RCC 7860 (cell line): Measurements from ENCODE around the gene RNF34.
A peak's percentile ranks its signal among the peaks of the same experiment; 100 is the strongest.

Experiments
- DNase-seq: peaks from one replicate; pipeline ENCODE4 v3.0.0-alpha.2; 2015; ENCODE audit warnings: low spot score
- FAIRE-seq: peaks from 2 replicates; lab custom pipeline; 2012; peaks lifted over from hg19 to GRCh38; lab: Jason Lieb, UNC

Gene RNF34

DNA sequence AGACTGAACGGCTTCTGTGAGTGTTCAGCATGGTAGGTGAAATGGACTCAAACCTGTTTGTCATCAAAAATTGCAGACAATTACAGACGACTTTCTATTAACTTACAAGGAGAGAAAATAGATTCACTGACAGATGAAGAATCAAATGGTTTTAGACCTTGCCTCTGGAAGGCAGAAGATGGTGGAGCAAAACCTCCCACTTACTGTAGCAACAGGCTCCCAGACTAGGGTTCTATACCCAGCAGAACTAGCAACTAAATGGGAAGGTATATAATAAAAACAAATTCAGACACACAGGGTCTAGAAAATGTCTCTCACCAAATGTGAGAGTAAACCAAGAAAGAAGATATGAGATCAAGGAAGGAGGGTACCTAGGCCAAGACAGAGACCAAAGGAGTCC, 36.8 kb downstream of the RNF34 start:
- FAIRE-seq, result no peak
- DNase-seq, result no peak

DNA sequence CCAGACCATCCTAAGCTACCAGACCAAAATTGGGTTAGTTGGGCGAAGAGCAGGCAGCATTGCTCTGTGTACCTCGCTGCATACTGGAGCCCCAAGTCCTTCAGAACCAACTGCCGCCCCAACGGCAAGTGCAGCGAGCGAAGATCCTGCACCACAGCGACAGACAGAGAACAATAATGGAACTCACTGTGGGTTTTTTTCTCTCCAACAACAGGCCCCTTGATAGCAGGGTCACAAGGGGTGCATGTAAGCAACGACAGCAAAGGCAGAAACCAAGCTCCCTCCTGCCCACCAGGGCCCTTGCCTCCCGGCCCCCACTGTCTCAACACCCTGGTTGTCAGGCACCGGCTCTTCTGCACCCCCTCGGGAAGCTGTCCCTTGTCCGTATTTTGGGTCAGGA, 39.0 kb downstream of the RNF34 start:
- FAIRE-seq (no peak), DNase-seq (no peak)

DNA sequence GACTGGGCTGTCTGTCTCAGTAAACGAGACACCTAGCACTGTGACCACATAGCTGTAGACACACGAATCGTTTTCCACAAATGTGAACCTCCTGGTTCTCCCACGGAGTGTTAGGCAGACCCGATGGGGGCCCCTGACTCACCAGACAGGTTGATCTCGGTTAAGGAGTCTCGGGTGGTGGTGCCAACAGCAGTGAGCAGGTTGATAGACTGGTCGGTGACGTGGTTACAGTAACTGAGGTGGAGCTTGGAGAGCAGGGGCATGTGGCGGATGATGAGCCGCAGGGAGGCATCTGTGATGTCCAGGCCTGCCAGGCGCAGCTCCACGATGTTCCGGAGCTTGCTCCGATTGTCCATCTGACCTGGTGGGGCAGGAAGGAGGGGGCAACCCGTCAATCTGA, 39.8 kb downstream of the RNF34 start:
- FAIRE-seq, result no peak
- DNase-seq, result no peak

DNA sequence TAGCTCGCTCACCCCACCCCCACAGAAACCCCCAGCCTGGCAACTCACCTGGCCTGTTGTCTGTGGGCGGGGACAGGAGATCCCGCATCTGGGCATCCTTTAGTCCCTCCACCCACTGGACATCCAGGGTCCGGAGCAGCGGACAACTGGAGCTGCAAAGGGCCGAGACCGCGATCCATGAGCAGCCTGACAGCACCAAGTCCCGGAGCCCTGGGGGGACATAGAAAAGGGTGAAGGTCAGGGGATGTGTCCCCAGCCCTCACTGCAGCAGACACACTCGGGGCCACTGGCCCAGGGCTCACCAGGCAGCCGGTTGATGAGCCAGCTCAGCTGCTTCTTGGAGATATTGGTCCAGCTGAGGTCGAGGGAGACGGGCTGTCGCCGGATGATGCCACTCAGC, 40.9 kb downstream of the RNF34 start:
- FAIRE-seq, result no peak
- DNase-seq, result no peak

DNA sequence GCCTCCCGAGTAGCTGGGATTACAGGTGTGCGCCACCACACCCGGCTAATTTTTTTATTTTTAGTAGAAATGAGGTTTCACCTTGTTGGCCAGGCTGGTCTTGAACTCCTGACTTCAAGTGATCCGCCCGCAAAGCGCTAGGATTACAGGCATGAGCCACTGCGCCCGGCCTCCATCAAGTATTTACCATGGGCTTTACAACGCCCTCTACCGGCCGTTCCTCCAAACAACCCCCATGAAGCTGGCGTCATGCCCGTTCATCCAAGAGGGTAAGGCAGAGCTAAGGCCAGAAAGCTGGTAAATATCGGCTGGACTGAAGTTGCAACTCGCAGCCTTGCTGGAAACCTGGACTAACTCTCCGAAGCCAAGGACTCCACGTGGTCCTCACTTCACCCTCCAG, 41.6 kb downstream of the RNF34 start:
- DNase-seq (no peak), FAIRE-seq (no peak)

DNA sequence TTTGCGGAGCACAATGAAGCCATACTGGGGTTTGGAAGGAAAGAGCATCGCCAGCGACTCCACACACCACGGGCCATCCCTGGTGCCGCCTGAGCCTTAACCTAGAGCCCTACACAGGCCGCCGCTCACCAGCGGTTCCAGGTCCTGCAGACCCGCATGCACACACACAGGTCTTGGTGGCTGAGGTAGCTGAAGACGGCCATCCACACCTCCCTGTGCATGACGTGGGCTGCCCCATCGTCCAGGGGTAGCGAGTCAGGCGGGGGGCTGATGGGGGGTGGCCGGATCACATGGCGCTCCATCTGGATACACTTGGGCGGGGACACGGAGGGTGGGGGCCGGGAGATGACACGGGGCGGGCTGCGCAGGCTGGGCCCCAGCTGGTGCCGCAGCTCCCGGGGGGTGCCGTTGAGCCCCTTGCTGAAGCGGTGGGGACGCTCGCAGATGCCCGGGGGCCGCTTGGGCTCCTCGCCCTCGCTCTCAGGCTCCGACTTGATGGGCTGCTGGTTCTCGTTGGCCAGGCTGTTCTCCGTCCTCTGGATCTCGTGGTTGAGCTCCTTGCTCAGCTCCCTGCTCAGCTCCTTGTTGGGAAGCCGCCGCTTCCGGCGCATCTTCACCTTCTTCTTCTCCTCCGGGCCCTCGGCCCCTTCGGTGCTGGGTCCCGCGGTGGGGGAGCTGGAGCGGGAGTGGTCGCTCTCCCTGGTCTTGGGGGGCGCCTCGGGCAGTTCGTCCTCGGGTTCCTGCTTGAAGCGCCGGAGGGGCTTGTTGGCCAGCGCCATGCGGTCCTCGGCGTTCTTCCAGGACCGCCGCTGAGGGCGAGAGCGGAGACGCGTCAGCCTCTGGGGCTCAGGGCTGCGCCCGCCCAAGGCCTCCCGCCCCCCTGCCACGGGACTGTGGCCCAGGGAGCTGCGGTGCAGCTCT, 42.4 kb downstream of the RNF34 start:
- DNase-seq (no peak), FAIRE-seq (no peak)

DNA sequence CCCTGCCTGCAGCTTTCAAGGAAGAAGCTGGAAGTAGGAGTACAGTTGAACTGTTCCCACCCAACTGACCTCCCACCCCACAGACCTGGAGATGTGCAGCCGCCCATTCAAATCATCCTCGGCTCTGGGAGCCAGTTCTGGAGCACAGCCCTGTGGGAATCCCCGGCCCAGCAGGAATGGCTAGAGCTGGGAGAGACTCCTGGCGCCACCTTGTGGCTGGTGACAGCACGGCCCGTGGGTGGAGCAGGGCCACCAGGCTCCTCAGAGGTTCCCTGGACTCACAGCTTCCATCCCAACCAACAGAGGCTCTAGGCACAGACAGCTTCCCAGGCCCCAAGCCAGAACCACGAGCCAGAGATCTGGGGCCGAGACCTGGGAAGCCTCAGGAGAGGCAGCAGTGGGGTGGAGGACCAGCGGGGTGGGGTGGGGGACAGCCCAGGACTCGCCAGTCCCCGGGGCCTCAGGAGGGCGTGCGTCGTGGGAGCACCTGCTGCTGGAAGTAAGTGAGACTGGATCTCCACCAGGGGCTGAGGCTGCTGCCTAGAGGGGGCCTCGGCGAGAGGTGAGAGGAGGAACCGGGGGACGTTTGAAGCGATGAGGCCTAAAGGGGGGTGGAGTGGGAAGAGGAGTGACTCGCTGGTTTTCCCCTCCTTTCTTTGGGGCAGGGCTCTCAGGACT, 43.4 kb downstream of the RNF34 start:
- FAIRE-seq (no peak), DNase-seq (peak; percentile 71)

DNA sequence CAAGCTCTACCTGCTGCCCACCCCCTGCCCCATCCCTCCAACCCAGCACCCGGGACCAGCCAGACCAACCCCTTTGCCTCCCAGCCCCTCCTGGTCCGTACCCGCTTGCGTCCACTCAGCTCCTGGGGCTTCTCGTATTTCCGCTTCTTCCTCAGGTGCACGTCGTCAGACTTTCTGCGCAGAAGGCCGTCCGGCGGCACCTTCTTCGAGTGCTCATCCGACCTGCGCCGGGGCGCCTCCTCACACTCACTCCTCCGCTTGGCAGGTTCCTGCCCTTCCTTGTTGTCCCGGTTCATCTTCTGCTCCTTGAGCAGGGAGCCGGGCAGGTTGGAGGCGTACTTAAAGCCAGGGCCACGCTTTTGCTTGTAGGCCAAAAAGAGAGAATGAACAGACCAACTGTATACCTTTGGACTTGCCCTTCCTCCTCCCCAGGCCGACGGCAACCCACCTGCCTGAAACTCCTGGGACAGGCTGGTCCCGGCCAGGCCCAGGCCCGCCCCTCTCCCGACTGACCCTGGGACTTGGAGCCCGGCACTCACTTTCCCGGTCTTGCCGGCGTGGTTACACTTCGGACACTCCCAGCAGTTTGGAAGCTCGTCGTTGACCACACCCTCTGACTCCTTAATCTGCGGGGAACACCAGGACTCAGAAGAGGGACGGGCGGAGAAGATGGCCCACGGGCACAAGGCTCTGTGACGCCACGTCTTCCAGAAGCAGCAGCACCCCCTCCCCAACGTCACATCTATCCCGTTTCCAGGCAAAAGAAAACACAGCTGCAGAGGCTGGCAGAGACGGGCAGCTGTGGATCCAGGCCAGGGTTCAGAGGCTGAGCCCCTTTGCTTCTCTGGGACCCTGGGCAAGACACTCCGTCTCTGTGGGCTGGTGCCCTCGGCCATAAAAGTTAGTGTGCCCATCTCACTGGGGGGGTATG, 44.3 kb downstream of the RNF34 start:
- FAIRE-seq (no peak), DNase-seq (no peak)

DNA sequence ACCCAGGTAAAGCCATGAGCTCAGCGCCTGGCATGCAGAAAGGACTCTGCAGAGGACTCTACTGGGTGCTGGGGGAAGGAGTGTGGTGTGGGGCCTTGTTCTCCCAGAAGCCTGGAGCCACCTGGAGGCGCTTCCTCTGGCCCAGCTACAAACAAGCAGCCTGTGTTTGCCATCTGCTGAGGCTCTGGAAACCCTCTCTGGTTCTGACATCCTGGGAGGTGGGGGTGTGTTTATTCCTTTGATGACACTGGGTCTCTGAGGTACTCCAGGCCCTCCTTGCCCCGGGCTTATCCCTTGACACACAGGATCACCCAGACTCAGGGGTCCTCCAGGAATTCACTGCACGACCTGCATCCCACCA, 44.9 kb downstream of the RNF34 start:
- FAIRE-seq (no peak), DNase-seq (no peak)

DNA sequence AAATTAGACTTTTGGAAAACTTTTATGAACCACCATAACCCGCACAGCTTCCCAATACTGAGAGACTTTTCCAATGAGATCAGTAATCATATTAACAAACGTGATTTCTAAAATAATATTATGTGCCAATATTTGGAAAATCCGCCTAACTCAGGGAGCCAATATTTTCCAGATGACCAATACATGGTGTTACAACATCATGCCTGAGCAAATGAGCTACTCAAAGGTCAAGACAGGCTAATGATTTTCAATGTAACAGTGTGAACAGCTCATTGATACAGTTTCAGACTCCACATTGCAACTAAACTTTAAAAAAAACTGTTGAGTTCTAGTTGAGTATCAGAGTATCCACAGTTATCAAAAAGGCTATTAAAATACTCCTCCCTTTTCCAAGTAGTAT, 46.8 kb downstream of the RNF34 start:
- no peak for FAIRE-seq
- DNase-seq, result no peak

DNA sequence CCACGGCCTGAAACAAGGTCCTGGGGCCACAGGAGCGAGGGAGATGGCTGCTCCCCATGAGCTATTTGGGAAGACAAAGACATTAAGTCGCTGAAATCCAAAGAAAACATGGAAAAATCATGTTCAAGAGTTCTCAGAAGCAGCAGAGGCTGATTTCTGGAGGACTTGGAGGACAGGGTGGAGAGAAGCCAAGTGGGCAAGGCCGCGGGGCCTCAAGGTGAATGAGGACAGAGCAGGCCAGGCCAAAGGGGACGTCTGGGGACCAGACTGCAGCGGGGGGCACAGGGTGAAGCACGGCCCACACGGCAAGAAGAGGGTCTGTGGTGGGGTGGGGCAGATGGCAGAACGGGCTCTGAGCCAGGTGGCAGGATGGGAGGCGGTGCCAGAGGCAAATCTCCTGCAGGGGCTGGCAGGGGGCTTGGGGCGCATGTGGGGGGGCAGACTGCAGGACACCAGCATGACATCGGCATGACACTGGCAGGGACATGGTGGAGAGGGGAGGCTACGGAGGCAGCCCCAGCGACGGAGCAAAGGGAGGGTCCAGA, 48.9 kb downstream of the RNF34 start:
- DNase-seq, result no peak
- FAIRE-seq, result no peak

DNA sequence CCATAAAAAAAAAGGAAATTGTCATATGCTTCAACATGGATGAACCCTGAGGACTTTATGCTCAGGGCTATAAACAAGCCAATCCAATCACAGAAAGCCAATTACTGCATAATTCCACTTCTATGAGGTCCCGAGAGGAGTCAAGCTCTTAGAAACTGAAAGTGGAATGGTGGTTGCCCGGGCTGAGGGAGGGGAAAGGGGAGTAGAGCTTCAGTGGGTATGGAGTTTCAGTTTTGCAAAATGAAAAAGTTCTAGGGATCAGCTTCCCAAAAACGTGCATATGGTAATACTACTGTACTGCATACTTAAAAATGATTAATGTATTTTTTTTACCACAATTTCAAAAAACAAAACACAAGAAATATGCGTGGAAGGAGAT, 52.0 kb downstream of the RNF34 start:
- no peak for FAIRE-seq
- DNase-seq, result no peak

DNA sequence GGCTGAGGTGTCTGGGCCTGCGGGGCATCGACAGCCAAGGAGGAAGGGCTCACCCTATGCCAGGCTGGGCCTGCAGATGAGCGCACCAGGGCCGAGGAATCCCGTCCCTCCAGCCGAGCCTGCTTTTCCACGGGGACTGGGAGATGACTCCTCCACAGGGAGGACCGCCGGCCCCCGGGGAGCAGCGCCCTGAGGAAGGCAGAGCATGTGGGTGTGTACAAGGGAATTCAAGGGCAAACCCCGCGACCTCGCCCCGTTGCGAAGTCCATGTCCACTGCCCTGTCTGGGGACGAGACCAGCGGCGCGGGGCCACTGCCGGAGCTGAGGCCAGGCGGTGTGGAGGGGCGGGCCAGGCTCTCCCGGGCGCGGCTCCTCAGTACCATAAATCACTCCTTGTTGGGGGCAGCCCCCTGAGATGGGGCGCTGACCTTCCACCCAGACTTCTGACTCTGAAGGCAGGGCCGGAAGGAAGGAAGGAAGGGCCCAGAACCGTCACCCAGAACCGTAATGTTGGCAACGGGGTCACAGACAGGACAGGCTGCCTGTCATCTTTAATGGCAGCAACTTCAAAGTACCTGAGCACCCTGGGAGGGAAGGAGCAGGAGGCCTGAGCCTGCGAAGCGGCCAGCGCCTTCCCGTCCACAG, 52.5 kb downstream of the RNF34 start:
- DNase-seq (no peak), FAIRE-seq (no peak)

DNA sequence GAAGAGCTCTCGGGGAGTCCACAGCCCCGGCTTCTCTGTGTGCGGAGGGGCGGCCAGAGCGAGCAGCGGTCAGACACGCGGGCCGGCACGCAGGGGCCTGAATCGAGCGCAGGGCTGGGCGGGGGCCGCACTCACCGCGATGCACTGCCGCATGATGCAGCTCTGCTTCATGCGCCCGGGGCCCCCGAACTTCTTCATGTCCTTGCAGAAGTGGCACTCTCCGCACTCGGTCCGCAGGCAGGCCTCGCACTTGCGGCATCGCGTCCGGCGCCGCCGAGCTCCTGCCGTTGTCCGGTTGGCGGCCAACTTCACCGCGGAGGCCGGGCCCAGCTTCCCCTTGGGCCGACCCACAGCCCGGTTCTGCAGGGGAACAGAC, 53.1 kb downstream of the RNF34 start:
- FAIRE-seq, result no peak
- no peak for DNase-seq

DNA sequence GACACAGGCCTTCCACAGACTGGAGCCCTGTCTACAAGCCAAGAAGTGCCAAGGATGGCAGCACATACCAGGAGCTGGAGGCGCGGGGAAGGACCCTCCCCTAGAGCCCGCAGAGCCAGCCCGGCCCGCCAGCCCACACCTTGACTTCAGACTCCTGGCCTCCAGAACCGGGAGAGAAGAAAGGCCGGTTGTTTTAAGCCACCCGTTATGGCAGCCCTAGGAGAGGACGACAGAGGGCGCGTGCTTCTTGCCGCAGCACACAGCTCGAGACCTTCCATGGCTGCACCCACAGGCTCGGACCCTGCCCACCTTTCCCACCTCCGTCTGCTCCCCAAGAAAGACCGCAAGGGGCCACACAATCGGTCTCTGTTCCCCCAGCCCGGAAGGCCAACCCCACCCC, 53.7 kb downstream of the RNF34 start:
- DNase-seq (no peak), FAIRE-seq (no peak)

DNA sequence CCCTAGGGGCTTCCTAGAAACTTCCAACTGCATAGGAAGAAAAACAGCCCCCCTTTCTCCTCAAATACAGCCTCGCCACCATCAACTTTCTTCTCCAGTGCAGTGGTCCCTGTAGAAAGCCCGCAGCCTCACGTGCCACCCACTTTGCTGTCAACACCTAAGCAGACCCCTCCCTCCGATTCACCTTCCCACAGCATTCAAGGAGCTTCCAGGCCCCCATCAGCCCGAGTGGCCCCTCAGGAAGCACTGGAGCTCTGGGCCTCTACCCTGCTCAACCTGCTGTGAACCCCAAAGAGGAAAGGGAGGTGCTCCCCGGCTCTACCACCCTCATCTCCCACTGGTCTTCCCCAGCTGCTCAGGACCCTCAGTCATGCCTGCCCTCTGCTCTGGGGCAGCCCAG, 55.0 kb downstream of the RNF34 start:
- no peak for DNase-seq
- FAIRE-seq, result no peak

DNA sequence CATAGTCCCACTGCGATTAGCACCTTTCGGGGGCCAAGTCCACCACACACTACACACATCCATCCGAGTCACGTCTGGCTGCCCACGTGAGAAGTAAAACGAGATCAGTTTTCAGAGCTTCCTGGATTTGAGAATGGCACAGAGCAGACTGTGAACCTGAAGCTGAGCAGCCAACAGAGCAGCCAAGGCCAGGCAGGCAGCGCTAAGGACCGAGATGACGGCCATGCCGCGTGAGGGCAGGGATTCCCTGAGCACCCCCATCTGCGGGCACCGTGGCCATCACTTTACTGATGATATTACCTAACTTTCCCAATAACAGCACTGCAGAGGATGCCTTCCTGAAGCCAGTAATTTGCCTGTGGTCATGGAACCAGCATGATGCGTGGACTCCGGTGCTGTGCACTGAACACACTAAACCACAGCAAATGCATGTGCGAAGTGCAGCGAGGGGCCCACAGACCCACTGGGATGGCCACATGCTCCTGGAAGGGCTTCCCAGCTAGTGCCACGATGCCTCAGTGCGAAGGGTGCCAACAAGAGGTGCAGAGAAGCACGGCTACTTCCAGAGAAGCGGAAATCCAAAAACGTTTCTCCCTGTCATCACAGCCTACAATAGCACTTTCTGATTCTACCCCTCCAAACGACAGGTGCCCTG, 56.0 kb downstream of the RNF34 start:
- no peak for FAIRE-seq
- no peak for DNase-seq

DNA sequence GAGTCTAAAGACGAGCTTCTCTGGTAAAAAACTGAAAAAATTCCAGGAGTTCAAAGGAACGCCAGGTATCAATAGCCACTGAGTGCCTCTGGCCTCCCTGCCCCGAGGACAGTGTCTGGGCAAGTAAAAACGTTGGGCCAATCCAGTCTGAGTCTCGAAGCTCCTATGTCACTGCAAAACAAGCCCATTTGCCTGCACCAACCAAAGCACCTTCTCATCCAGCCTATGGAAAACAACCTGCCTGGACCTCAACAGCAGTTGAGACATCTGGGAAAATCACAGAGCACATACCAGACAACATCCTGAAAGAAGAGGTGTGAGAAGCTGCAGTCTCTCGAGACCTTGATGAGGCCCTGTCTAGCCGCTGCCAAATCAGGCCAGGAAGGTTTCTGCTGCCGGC, 56.6 kb downstream of the RNF34 start:
- DNase-seq (no peak), FAIRE-seq (no peak)

DNA sequence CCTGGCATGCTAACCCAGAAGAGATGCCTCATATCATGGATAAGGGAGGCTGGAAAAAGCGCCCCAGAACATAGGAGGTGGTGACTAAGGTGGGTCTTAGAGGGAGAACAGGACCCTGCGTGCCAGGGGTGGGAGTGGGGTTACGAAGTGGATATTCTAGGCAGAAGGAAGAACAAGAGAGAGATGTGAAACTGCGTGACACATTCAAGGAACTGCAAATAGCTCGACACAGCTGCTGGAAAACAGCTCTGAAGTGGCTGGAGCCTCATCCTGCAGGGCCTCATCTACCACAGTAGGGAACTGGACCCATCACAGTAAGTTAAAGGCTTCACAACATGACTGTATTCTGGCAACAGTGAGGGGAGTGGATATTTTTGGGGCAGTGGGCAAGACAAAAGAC, 61.1 kb downstream of the RNF34 start:
- FAIRE-seq, result no peak
- no peak for DNase-seq

DNA sequence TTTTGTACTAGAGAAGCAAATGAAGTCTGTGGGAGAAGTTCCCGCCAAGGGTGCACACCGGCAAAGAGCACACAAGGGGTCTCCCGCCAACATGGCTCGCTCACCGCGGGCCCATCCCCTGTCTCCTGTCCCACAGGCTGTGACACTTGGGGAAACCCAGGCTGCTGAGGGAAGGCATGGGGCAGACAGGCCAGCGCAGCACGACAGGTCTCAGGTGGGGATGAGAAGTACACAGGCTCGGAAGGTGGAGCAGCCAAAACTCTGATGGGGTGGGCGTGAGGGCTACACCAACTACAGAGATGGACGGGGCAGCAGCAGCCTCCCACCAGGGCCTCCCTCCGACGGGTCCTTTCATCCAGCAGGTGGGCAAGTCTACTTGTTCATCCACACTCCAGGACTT, 64.4 kb downstream of the RNF34 start:
- DNase-seq (no peak), FAIRE-seq (no peak)
